Gastrocnemius medialis (tissue), 4 donors: Measurements from ENCODE around the gene HDGFL1. TPM values are rescaled to one million over a fixed set of nuclear protein-coding genes. Genes with fewer than 3 reads are reported as not detected.

Experiments used
- ATAC-seq, 2 donors: fragments of 150-250 bp; one replicate each; pipeline ENCODE4 v1.9.1; 2016
- DNase-seq, 2 donors: peaks; one replicate each; pipeline ENCODE4 v3.0.0-alpha.2; 2019
- H3K27ac ChIP-seq, 4 donors: fragments of 200-600 bp; sonication (generic); 1 replicate in 1 of 4; 2 replicates in 3 of 4; pipeline ENCODE4 v1.5.1; 2016 to 2018; ENCODE audit warnings: mild to moderate bottlenecking in 2 of 4, moderate library complexity in 1 of 4
- H3K27me3 ChIP-seq, 3 donors: fragments of 200-600 bp; sonication (generic) in 2 of 3; 1 replicate in 1 of 3; 2 replicates in 2 of 3; pipeline versions ENCODE4 v1.5.1 to v1.6.0; 2016 to 2019; ENCODE audit warnings: mild to moderate bottlenecking in 1 of 3, moderate library complexity in 1 of 3
- H3K36me3 ChIP-seq, 2 donors: fragments of 200-600 bp; sonication (generic) in 1 of 2; one replicate each; pipeline ENCODE4 v1.5.1; 2017 to 2018
- H3K4me1 ChIP-seq, 2 donors: fragments of 200-600 bp; sonication (generic) in 1 of 2; one replicate each; pipeline ENCODE4 v1.5.1; 2016 to 2017; ENCODE audit warnings: mild to moderate bottlenecking in 2 of 2
- H3K4me3 ChIP-seq, 4 donors: fragments of 200-600 bp; sonication (generic) in 3 of 4; 1 replicate in 1 of 4; 2 replicates in 3 of 4; pipeline ENCODE4 v1.5.1; 2016 to 2019; ENCODE audit warnings: mild to moderate bottlenecking in 2 of 4
- H3K9me3 ChIP-seq, 3 donors: fragments of 200-600 bp; sonication (generic) in 2 of 3; 1 replicate in 1 of 3; 2 replicates in 2 of 3; pipeline ENCODE4 v1.5.1; 2016 to 2019
- POLR2A ChIP-seq, 2 donors: fragments of 450-650 bp; IDR thresholded peaks; one replicate each; pipeline ENCODE4 v1.6.1; 2017; ENCODE audit warnings: antibody characterized with exemption in 2 of 2, mild to moderate bottlenecking in 2 of 2, moderate library complexity in 2 of 2
- in situ Hi-C, 4 donors: fragments of 200-750 bp; cut with MboI; loops; one replicate each; pipeline versions ENCODE4 v1.15.0 to v1.8.0; 2017; ENCODE audit warnings: low sequenced_read_pairs in 4 of 4
- intact Hi-C: fragments of 100-400 bp; cut with DNase I; formaldehyde crosslinking; loops from one replicate; pipeline ENCODE4 v1.15.1; 2023; ENCODE audit warnings: low total_unique reads
- total RNA-seq, 4 donors: library from RNA; depleted of rRNA; stranded (reverse); fragments of >200 nt; gene quantifications; one replicate each; pipeline versions ENCODE4 v1.1.0 to v1.2.3, GENCODE V29; 2016
- TF ChIP-seq, protein P1 (sequence below), 5 experiments: fragments of 450-650 bp in 3 of 5; fragments of 200-600 bp in 2 of 5; sonication (generic) in 2 of 5; IDR thresholded peaks in 4 of 5; conservative IDR thresholded peaks in 1 of 5; 1 replicate in 4 of 5; 2 replicates in 1 of 5; pipeline ENCODE4 v1.5.1; 2016 to 2019; ENCODE audit warnings: antibody characterized with exemption in 5 of 5, mild to moderate bottlenecking in 3 of 5, moderate library complexity in 3 of 5

HDGFL1 gene
- total RNA-seq, 4 donors from 2014 or later, result not detected

DNA sequence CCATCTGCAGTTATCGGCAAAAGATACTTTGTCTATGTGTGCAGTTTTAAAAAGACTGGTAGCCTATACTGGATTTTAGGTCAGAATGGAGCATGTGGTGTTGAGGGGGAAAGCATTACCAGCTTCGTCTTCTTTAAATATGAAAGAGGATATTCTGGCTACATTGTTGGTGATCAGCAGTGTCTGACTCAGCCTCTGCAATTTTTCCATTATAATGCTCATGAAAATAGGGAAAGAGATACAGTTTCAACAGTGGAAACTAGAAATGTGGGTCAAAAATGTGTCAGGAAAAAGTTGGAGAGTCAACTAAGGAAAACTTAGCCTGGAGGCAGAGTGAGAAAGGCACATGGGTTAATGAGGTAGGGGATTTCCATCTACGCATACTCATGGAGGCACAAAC lies 45.2 kb downstream of the HDGFL1 start:
- Histone ChIP-seq H3K4me1 (peaks cover 8 to 11% of the 10 kb centered on the region in 2 donors), H3K27ac (no peak overlapping the region), H3K27me3 (no peaks in the 10 kb centered on the region), H3K9me3 (peaks cover 0 to 14% (median 0%) of the 10 kb centered on the region in 3 donors), H3K4me3 (no peak overlapping the region), H3K36me3 (no peaks in the 10 kb centered on the region)
- TF ChIP-seq POLR2A (IDR thresholded peaks at IDR 0.05), result no peak
- TF ChIP-seq, protein P1, sequence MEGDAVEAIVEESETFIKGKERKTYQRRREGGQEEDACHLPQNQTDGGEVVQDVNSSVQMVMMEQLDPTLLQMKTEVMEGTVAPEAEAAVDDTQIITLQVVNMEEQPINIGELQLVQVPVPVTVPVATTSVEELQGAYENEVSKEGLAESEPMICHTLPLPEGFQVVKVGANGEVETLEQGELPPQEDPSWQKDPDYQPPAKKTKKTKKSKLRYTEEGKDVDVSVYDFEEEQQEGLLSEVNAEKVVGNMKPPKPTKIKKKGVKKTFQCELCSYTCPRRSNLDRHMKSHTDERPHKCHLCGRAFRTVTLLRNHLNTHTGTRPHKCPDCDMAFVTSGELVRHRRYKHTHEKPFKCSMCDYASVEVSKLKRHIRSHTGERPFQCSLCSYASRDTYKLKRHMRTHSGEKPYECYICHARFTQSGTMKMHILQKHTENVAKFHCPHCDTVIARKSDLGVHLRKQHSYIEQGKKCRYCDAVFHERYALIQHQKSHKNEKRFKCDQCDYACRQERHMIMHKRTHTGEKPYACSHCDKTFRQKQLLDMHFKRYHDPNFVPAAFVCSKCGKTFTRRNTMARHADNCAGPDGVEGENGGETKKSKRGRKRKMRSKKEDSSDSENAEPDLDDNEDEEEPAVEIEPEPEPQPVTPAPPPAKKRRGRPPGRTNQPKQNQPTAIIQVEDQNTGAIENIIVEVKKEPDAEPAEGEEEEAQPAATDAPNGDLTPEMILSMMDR (IDR thresholded peaks at IDR 0.05 in 4 of 5, conservative IDR thresholded peaks at IDR 0.05 in 1 of 5), result no peak
- DNase-seq, result no peak
- intact Hi-C loops (no loop called here), in situ Hi-C loops (no loop called here)
- ATAC-seq, result no peak

DNA sequence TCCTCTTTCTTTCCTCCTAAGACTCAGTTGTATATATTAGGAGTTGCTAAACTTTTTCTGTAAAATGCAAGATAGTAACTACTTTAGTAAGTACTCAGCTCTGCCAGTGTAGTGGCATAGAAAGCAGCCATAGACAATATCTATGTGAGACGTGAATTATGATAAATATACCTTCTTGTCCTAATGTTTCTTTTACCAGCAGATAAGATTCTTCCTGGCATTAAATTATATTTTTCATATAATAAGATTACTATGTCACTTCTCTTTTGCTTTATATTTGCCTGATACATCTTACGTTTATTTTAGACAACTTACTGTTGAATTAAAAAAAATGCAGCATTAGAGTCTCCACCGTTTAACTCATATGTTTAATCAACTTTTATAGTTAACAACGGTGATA lies 51.7 kb downstream of the HDGFL1 start:
- Histone ChIP-seq H3K27me3 (no peaks in the 10 kb centered on the region), H3K27ac (no peak overlapping the region), H3K4me3 (no peak overlapping the region), H3K36me3 (no peaks in the 10 kb centered on the region), H3K4me1 (no peaks in the 10 kb centered on the region), H3K9me3 (peaks cover 0 to 12% (median 0%) of the 10 kb centered on the region in 3 donors)
- in situ Hi-C loops (no loop called here), intact Hi-C loops (no loop called here)
- ATAC-seq (no peak), DNase-seq (no peak)
- TF ChIP-seq, protein P1 (IDR thresholded peaks at IDR 0.05 in 4 of 5, conservative IDR thresholded peaks at IDR 0.05 in 1 of 5), result no peak
- TF ChIP-seq POLR2A (IDR thresholded peaks at IDR 0.05), result no peak
